Measurements from ENCODE around the gene TET1. TPM values are rescaled to one million over a fixed set of nuclear protein-coding genes. Genes with fewer than 3 reads are reported as not detected.
"Not testable (repeated sequence)": the region's sequence is repeated elsewhere in the genome, so short reads cannot be mapped to it uniquely, and the experiment has no call there.

Gene TET1
- 10 to 100 TPM in 4 of 5 donors, 1 to 10 TPM in 1; 8.7 to 19.7 (median 15.9) TPM for polyA plus RNA-seq (ENCODE audit: insufficient read depth in 1 of 5, insufficient read length in 5 of 5, low replicate concordance in 1 of 5)
- long read RNA-seq, donor 1, partial matches to known transcripts, result 5 of 5 reads
- long read RNA-seq, donor 1, other reads (novel, unspliced or antisense), result 0 of 5 reads
- long read RNA-seq, donor 2, result 0 reads
- long read RNA-seq, donor 3, result 0 reads
- long read RNA-seq, donor 4, result 0 reads
- long read RNA-seq, donor 5, partial matches to known transcripts, result 9 of 9 reads
- long read RNA-seq, donor 5, other reads (novel, unspliced or antisense), result 0 of 9 reads
- long read RNA-seq, donor 6, partial matches to known transcripts, result 5 of 5 reads
- long read RNA-seq, donor 6, other reads (novel, unspliced or antisense), result 0 of 5 reads
- long read RNA-seq, donor 7, result 0 reads
- long read RNA-seq, donor 8, result 0 reads

GRCh38 chr10:68560186-68560942 lies at the start of gene TET1:
Gene TET1, plus strand, starts transcription at chr10:68560337. Its CDS starts 12,002 bp downstream, at chr10:68572339.
- DNase-seq, result peak; percentile 65 to 68

GRCh38 chr10:68516216-68516615 lies 43.9 kb upstream of the TET1 start:
- DNase-seq, result not testable (repeated sequence)

- no peak for DNase-seq
Measured at GRCh38 chr10:68516766-68517165, 43.4 kb upstream of the TET1 start.

GRCh38 chr10:68517188-68517587 lies 42.9 kb upstream of the TET1 start:
- DNase-seq, result no peak

GRCh38 chr10:68518609-68519008 lies 41.5 kb upstream of the TET1 start:
- DNase-seq, result not testable (repeated sequence)

GRCh38 chr10:68525490-68526038 lies 34.6 kb upstream of the TET1 start:
- DNase-seq, result not testable (repeated sequence)

- DNase-seq, result peak in 1 of 2 donors; percentile 9
Measured at GRCh38 chr10:68526634-68527307, 33.4 kb upstream of the TET1 start.

GRCh38 chr10:68536973-68537372 lies 23.2 kb upstream of the TET1 start:
- DNase-seq, result no peak

GRCh38 chr10:68537796-68538195 lies 22.3 kb upstream of the TET1 start:
- no peak for DNase-seq

- no peak for DNase-seq
Measured at GRCh38 chr10:68543004-68543918, 16.9 kb upstream of the TET1 start.

- peak; percentile 31 to 56 for DNase-seq
Measured at GRCh38 chr10:68550747-68551411, 9.3 kb upstream of the TET1 start.

- DNase-seq, result no peak
Measured at GRCh38 chr10:68553138-68553537, 7.0 kb upstream of the TET1 start.

- DNase-seq, result no peak
Measured at GRCh38 chr10:68553599-68553998, 6.5 kb upstream of the TET1 start.

- DNase-seq, result no peak
Measured at GRCh38 chr10:68558478-68558877, 1.7 kb upstream of the TET1 start.

GRCh38 chr10:68559251-68559650 lies 886 bp upstream of the TET1 start:
- DNase-seq, result no peak

GRCh38 chr10:68559841-68560185 lies 324 bp upstream of the TET1 start:
- DNase-seq, result no peak

GRCh38 chr10:68560943-68561864 lies 1.1 kb downstream of the TET1 start:
- DNase-seq, result peak; percentile 40 to 51

- DNase-seq, result peak; percentile 27 to 36
Measured at GRCh38 chr10:68561865-68562649, 1.9 kb downstream of the TET1 start.

All from right lung (tissue), 10 donors.